GM18909 (cell line): ENCODE results near the gene KRTAP5-5.
"Not testable (repeated sequence)": the region's sequence is repeated elsewhere in the genome, so short reads cannot be mapped to it uniquely, and the experiment has no call there.

ENCODE experiments used
- ATAC-seq: cut with Tn5 transposase; IDR thresholded peaks from one replicate; pipeline ENCODE4 v1.9.1; 2021; ENCODE audit warnings: mild to moderate bottlenecking; ENCODE audit not compliant: unreplicated experiment, poor library complexity

Gene KRTAP5-5

DNA sequence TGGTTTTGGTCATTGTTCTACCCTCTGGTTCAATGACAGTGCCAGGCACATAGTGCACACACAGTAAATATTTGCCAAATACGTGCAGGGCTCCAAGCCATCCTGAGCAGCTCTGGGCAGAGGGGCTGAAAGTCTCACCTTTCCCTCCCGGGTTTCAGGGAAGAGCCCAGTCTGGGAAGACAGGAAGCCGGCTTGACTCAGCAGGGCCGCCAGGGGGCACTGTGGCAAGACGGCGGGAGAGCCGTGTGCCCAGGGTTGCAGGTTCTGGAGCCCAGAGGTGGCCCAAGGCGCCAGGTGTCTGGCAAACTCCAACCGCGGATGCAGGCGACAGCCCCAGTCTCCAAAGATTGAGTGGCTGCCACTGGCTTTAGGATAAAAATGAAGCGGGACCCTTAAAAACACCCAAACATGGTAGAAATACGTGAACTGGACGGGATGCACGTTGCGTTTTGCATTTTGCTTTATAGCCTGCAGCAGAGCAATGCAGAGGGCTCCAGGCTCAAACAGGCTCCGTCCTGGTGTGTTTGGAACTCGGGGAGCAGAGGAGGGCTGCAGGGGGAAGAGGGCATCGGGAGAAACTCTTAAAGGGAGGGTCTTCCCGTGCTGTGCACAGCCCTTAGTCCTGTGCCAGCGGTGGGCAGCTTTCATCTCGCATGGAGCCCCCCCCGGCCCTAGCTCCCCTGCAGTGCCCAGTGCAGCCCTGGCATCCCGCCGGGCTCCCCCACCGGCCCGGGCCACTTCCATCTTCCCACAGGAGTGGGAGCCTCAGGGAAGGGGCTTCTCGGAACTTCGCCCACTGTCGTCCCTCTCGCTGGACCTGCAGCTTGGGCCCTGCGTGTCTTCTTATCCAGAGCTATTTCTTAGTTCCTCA lies 10.7 kb downstream of the KRTAP5-5 start:
- no peak for ATAC-seq

DNA sequence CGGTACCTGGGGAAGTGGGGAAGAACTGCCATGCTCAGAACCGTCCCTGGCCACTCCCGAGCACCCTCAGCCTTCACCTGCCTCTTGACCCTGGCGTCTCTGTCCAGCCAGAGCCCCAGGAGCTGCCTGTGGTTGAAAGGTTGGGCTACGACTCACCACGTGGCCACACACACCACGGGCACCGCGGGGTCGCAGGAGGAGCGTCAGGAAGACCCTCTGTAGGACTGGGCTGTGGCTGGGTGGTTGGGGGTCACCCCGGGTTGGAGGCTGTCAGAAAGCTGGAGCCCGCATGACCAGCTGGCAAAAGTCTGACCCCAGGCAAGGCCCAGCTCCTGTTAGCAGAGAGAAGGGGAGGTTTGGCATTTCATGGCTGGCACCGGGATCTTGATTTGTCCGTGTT lies 11.5 kb downstream of the KRTAP5-5 start:
- ATAC-seq, result no peak

DNA sequence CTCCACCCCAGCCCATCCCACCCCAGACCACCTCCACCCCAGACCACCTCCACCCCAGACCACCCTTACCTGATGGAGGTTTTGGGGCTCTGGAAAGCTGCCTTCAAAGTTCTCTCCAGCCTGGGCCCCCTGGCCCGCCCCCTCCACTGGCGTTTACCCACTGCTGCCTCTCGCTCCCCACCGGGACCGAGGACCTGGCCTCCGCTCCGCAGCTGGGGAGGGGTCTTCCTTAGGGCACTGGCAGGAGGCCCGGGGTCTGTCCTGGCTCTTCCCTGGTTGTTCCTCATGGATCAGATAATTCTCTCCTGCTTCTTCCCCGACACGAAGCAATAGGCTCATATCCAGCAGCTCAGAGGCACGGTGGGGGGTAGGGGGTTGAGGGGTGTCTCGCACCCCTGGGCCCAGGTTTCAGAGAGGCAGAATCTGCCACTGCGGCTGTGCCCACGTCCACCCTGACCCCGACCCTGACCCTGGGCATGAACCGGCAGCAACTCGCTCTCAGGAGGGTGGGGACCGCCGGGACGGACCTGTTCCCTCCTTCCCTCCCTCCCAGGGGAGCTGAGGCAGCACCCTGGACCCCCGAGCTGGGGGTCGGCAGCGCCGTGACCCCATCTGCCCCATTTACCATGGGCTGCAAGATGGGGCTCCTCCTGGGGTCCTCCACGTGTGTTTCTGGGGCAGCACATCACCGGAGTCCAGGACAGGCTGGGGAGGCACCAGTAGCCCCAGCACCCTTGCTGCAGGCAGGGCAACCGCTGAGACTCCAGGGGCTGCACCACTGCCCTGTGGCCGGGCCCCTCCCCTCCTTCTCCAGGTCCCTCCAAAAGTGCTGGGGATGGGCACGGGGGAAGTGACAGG lies 12.9 kb downstream of the KRTAP5-5 start:
- ATAC-seq, result no peak

DNA sequence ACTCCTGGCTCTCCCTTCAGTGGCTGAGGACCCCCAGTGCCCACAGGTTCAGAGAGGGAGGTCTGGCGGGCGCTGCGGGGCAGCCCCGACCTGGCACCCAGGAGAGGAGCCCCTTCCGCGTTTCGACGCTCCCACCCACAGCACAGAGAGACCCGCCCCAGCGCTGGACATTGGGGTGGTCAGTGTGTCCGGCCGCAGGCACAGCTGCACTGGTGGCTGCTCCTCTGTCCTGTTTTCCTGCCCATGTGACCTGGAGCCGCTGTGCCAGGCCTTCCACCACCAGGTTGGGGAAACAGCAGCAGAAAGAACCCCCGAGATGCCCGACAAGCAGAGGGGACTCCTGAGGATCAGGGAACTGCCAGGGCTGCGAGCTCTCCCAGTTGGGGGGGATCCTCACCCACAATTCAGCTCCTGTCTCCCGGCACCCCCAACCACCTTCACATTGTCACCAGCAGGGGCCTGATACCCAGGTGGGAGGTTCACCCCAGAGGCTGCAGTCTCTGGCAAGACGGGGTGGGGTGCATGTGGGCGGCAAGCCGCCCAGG lies 13.6 kb downstream of the KRTAP5-5 start:
- ATAC-seq, result no peak

DNA sequence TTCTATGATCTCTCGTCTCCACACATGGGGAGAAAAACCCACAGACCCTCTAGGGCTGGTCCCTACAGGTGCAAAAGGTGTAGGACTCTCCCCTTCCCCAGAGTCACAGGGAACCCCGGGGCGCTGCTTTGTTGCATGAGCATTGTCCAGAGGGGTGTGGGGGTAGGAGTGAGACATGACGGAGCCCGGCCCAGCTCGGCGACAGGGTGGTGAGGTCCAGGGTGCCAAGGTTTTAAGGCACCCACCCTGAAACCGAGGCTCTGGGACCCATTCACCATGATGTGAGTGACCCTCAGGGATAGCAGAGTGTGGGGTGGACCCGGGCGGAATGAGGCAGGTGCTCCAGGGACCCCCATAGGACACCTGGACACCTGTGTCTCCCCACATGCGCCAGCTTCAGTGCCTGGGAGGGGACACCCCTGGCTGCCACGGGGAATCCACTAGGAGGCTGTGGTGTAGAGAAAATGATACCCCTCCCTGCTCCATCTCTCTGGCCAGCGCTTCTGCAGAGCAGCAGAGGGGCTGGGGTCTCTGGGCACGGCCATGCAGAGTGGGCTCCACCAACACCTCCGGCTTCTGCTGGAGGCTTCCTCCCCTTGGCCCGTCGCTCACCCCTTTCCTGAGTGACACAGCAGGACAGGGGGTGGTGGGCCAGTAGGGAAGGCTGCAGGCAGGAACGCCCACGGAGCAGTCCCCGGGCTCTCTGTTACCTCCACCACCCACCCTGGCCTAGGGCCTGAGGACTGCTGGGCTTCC lies 15.2 kb downstream of the KRTAP5-5 start:
- ATAC-seq, result no peak

DNA sequence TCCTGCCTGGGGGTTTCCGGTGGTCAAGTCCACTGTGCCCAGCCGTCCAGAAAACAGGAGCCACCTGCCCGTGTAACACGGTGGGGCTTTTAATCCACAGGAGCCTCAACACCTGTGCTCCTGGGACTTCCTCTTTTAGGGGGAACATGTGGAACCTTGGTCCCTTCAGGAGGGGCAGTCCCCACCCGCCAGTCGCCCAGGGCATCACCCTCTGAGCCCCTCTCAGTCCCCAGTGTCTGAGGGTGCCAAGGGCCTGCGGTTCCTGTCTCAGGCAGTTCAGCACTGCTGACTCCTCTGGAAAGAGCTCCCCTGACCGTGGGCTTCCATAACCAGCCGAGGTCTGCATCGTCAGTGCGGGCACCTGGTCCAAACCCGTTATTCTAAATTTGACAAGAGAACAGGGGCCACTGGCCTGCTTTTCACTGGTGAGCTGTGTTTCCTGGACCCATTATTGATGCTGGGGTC lies 15.8 kb downstream of the KRTAP5-5 start:
- ATAC-seq, result no peak

DNA sequence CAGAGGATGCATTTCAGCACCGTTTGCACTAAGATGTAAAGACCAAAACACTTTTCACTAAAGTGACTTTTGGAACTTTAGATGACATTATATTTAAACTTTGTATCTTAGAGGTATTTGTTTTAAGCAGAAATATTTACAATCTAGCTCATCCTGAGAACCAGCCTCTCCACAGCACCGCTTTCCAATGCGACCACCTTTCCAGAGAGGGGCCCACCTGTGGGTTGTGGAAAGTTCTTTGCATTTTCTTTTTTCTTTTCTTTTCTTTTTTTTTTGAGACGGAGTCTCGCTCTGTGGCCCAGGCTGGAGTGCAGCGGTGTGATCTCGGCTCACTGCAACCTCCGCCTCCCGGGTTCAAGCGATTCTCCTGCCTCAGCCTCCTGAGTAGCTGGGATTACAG lies 17.0 kb downstream of the KRTAP5-5 start:
- ATAC-seq, result not testable (repeated sequence)

DNA sequence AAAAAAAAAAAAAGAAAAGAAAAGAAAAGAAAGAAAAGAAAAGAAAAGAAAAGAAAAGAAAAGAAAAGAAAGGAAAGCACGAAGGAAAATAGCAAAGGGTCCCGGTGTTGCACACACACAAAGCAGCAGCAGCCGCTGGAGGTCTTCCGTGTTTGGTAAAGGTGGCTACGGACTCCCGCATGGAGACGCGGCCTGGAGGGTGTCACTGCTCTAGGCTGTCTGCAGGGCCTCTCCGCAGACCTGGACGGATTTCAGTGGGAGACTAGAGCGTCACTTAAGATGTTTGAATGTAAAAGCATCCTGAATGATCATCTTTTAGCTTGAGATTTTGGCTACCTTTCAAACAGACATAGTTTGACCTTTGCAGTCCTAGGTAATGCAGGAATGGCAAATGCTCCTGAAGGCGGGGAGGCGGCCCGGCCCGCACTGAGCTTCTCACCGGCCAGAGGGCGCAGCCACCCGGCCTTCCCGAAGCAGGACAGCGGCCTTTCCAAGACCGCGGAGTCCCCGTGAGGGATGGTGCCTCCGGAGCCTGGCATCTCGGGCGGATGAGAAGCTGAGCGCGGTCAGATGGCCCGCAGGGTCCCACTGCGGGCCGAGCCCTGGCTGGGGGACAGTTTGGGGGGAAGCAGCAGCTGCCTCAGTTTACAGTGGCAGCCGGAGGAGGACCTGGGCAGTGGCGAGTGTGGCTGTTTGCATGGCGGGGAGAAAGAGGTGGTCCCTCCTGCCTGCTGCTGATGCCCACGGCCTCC lies 18.5 kb downstream of the KRTAP5-5 start:
- ATAC-seq, result no peak

DNA sequence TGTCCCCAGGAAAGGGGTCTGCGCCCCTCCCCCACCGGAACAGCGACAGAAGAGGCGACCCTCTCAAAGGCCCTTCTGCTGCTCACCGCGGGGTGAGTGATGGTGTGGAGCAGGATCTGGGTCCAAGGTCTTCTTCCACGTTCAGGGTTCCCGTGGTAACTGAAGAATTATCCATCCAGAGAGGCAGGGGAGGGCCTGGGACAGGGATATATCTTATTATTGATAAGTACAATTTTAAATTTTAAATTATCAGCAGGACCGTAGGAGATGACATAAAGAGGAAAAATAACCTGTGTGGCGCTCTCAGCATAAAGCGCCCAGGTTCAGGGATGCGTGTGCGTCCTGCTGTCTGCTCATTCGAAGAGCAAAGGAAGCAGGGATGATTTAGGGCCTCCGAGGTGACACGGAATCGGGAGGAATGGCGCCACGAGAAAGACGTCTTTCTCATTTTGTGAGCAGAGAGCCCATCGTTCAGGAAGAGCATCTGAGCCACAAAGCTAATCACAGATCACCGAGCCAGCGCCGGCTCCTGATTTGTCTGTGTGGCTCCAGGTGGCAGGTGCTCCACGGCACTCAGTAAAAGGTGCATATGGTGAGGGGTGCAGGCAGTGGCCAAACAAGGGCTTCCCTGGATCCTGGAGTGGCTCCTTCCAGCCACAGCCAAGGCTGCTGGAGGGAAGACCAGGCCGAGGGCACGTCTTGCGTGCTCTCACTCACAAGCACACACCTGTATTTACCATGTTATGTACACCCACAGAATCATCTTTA lies 19.3 kb downstream of the KRTAP5-5 start:
- ATAC-seq, result no peak

DNA sequence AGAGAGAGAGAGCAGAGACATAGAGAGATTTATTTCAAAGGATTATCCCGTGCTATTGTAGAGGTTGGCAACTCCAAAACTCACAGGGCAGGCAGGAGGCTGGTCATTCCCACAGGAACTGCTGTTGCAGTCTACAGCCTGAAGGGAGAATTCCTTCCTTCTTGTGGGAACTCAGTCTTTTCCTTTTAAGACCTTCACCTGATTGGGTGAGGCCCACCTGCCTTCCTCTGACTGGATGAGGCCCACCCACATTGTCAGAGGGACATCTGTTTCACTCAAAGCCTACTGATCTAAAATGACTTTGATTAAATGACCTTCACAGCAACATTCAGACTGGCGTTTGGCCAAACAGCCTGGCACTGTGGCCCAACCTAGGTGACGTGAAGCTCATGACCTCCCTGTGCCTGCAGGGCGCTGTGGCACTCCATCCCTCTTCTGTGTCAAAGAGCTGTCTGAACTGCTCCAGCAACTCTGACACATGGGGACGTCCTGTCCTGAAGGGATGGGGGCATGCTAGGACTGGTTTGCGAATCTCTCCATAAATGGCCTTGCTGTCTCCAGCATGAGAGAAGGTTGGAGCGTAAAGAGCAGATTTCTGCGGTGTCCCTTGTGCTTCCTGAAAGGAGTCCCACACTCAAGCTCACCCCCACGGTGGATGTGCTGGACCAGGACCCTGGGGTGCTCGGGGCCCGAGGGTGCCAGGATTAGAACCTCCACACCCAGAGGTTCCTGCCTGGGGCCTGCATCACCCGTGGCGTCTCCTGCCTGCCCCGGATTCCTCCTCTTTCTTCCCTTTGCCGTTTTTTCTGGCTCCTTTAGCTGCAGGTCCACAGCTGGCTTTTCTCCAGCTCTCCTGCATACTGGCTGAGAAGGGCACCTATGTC lies 20.7 kb downstream of the KRTAP5-5 start:
- no peak for ATAC-seq

DNA sequence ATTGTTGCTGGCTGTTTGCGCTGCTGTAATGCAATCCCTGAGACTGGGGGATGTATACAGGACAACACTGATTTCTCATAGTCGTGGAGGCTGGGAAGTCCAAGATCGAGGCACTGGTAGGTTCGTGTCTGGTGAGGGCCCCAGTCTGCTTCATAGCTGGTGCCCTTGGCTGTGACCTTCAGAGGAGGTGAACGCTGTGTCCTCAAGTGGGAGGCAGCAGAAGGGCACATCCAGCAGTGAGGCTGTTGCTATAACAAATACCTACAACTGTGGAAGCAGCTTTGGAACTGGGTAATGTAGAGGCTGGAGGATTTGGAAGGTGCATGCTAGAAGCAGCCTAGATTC lies 21.3 kb downstream of the KRTAP5-5 start:
- ATAC-seq, result no peak

DNA sequence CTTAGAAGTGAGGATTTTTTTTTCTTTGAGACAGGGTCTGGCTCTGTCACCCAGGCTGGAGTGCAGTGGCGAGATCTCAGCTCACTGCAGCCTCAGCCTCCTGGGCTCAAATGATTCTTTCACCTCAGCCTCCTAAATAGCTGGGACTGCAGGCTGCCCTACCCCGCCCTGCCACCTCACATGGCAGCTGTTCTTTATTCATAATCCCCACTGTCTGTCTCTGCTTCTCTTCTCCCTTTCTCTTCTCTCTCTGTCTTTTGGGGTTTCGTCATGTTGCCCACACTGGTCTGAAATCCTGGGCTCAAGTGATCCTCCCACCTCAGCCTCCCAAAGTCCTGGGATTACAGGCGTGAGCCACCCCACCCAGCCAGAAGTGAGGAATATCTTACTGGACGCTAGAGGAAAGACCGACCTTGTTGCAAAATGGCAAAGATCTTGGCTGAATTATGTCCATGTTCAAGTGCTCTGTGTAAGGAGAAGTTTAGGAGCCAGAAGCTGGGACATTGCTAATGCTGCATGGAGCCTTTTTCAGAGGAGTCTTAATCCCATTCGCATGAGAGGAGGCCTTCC lies 21.9 kb downstream of the KRTAP5-5 start:
- no peak for ATAC-seq

DNA sequence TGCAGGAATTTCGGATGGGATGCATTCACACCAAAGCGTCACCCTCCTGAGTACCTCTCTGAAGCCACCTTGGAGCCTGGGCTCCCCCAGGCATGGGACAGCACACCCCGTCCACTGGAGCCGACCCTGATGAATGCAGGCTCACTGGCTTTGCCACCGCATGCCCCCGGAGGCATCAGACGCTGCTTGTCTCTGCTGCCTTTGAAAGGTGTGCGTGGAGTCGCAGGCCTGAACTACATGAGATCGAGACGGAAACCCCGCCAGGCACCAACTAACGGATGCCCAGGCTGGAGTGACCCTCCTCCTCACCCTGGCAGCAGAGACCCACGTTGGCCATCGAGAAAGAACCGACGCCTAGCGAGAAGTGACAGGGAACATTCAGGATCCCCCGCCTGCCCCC lies 22.5 kb downstream of the KRTAP5-5 start:
- no peak for ATAC-seq

DNA sequence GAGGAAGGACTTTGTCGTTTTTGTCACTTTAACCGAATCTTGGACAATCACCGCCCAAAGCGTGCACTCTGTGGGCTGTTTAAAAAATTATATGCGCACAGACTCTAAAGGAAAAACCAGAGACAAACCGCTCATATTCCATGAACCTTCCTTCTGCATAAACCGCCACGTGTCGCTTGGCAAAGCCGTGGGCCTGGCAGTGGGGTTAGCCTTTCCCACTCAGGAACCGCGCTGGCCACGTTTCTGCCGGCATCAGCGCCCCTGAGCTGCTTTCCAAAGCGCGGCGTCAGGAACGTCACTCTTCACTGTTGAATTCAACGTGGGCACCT lies 22.8 kb downstream of the KRTAP5-5 start:
- no peak for ATAC-seq

DNA sequence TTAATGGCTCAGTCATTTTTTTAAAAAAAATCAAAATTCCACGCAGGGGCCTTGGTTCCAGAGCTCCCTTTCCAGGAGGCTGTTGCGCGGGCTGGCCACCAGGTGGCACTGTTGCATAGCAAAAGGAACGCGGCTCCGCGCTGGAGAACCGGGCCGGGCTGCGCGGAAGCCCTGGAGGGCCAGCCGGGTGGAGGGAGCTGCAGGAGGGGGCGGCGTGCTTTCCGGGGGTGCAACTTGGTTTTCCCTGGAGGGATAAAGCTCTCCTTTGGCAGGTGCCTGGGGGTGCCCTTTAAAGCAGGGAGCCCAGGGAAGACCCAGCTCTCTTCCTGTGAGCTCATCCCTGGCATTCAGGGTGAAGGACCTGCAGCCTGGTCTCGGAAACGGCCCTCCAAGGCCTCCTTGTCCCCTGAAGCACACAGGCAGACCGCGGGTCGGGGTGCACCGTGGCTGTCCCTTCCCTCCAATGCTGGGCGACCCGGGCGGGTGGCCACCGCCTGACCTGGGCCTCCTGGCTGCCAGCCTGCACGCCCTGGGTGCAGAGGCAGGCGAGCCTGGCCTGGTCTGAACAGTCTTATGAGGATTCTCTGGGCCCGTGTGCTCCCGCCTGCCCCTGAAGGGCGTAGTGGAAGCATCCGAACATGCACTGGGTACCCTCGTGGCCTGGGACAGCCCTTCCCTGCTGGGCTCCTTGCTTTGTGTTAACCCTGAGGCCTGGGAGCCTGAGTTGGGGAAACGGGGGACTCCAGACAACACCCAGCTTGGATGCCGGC lies 23.4 kb downstream of the KRTAP5-5 start:
- no peak for ATAC-seq

DNA sequence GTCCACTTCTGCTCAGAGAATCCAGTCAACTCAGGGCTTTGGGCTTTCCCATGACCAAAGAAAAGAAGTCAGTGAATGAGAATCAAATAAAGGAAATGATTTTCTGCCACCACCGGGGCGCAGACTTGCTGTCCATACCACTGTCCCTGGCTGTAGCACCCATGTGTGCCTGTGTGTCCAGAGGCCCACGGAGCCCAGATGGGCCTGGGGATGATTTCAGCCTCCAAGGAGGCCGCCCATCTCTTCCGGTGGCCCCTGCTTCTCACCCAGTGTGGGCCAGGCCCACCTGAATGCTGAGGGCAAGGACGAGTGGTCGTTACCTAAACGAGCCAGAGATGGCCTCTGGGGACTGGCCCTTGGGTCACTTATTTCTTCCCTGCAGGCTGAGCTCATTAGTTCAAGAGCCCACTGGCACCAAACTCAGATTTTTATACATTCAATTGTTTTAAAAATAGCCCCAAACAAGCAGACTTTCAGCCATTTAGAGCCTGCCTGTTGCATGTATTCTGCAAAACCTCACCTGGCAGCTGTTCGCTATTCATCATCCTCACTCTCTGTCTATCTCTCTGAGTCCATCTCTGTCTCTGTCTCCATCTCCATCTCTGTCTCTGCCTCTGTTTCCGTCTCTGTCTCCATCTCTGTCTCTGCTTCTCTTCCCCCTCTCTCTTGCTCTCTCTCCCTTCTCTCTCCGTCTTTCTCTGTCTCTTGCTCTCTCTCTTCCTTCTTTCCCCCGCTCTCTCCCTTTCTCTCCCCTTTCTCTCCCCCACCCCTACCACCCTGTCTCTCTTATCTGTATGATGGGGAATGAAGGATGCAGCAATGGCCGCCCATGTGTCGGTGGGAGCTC lies 24.2 kb downstream of the KRTAP5-5 start:
- ATAC-seq, result no peak
